GM13977 (cell line): Measurements from ENCODE around the gene ZBTB32.

Experiments
- DNase-seq: peaks from one replicate; pipeline ENCODE4 v3.0.0; 2012; ENCODE audit warnings: low spot score
- CTCF ChIP-seq: IDR thresholded peaks from 2 replicates; pipeline ENCODE4 v1.5.1; 2012; ENCODE audit warnings: mild to moderate bottlenecking, control low read depth; ENCODE audit not compliant: insufficient read depth; ENCODE audit errors: extremely low read depth, missing control alignments
- in situ Hi-C: fragments of 300-500 bp; cut with MboI; formaldehyde crosslinking; loops from one replicate; pipeline ENCODE4 v1.12.0; 2022; ENCODE audit warnings: low sequenced_read_pairs, low pct_unique_long_range_greater_than_20kb, mixed read lengths, inconsistent platforms; ENCODE audit not compliant: unreplicated experiment

The ZBTB32 gene

GRCh38 chr19:35760711-35761349, 56.5 kb downstream of the ZBTB32 start:
- no peak for DNase-seq
- TF ChIP-seq CTCF: no peak
- in situ Hi-C loops: no loop called here

GRCh38 chr19:35764432-35765315, 60.3 kb downstream of the ZBTB32 start:
- no peak for TF ChIP-seq CTCF
- in situ Hi-C loops: no loop called here
- no peak for DNase-seq
